ENCODE results near the gene NCBP3.

Gene NCBP3

DNA sequence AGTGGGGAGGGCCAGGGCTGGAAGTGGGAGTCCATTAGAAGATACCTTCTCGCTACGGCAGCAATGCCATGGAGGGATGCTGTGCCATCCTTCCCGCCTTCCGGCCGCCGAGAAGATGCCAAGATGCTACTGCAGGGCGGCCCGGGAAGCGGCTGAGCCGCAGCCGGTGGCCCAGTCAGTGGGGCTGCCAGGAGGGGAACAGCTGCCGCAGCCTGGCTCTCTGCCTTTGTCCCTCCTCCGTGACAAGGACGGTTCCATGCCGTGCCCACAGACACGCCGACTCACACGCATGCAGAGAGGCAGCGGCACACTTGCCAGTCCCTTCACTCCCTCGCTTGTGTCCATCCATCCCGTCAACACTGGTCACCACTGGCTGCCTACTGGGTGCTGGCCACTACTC is 20.2 kb upstream of the NCBP3 start:
- H3K27ac ChIP-seq (ENCODE audit: low read length) = no peak overlapping the region
- TF ChIP-seq EZH2 (optimal IDR thresholded peaks at IDR 0.05; ENCODE audit: low read depth, low read length) = no peak
- no peak for TF ChIP-seq EZH2phosphoT487 (IDR thresholded peaks at IDR 0.05; ENCODE audit: low read length)
- TF ChIP-seq, protein P1, sequence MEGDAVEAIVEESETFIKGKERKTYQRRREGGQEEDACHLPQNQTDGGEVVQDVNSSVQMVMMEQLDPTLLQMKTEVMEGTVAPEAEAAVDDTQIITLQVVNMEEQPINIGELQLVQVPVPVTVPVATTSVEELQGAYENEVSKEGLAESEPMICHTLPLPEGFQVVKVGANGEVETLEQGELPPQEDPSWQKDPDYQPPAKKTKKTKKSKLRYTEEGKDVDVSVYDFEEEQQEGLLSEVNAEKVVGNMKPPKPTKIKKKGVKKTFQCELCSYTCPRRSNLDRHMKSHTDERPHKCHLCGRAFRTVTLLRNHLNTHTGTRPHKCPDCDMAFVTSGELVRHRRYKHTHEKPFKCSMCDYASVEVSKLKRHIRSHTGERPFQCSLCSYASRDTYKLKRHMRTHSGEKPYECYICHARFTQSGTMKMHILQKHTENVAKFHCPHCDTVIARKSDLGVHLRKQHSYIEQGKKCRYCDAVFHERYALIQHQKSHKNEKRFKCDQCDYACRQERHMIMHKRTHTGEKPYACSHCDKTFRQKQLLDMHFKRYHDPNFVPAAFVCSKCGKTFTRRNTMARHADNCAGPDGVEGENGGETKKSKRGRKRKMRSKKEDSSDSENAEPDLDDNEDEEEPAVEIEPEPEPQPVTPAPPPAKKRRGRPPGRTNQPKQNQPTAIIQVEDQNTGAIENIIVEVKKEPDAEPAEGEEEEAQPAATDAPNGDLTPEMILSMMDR (IDR thresholded peaks at IDR 0.05; ENCODE audit: low read length) = no peak
- H3K4me2 ChIP-seq (ENCODE audit: low read depth, low read length) = no peak overlapping the region
- no peaks in the 10 kb centered on the region for H4K20me1 ChIP-seq (ENCODE audit: insufficient read depth, low read length)
- H3K79me2 ChIP-seq (ENCODE audit: low read length) = no peaks in the 10 kb centered on the region
- peaks cover 5% of the 10 kb centered on the region; the same call in 1 of the 2 replicates for H3K4me1 ChIP-seq (ENCODE audit: low read length)
- H3K9ac ChIP-seq (ENCODE audit: low read length) = no peak overlapping the region
- H3F3A ChIP-seq (ENCODE audit: insufficient read depth, low read length) = 0 out of 2 replicates have a peak, but pooled peaks cover 4% of the 10 kb centered on the region
- H3K4me3 ChIP-seq (ENCODE audit: low read length) = no peak overlapping the region
- H2AFZ ChIP-seq (ENCODE audit: low read length) = no peak overlapping the region
- no peaks in the 10 kb centered on the region for H3K9me2 ChIP-seq (replicated peaks; ENCODE audit: insufficient read depth, low read length)
- no peak for DNase-seq
- no peaks in the 10 kb centered on the region for H3K9me3 ChIP-seq (replicated peaks; ENCODE audit: insufficient read depth, low read length)
- H3K36me3 ChIP-seq (replicated peaks; ENCODE audit: insufficient read depth, low read length) = no peaks in the 10 kb centered on the region
- H3K27me3 ChIP-seq (replicated peaks; ENCODE audit: insufficient read depth, low read length) = no peaks in the 10 kb centered on the region

DNA sequence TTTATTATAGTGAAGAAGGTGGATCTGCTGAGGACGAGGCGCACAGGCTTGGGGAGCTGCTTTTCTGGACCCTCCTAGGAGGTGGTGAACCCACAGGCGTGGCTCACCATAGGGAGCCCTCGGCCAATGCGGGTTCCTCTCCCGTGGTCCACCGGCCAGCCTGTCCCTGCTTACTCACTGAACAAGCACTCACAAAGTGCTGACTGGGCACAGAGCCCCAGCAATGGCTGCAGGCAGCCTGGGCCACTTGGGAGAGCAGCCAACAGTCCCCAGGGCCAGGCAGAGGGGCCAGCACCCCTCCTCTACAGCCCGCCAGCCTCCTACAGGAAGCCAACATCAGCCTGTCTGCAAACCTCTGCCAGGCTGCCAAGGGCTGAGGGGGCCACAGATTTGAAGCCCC is 19.1 kb upstream of the NCBP3 start:
- H2AFZ ChIP-seq (ENCODE audit: low read length) = no peak overlapping the region
- no peaks in the 10 kb centered on the region for H3K79me2 ChIP-seq (ENCODE audit: low read length)
- H3K36me3 ChIP-seq (replicated peaks; ENCODE audit: insufficient read depth, low read length) = no peaks in the 10 kb centered on the region
- no peak overlapping the region for H3K4me2 ChIP-seq (ENCODE audit: low read depth, low read length)
- H3F3A ChIP-seq (ENCODE audit: insufficient read depth, low read length) = no peaks in the 10 kb centered on the region
- H3K27ac ChIP-seq (ENCODE audit: low read length) = no peak overlapping the region
- H3K9ac ChIP-seq (ENCODE audit: low read length) = no peak overlapping the region
- TF ChIP-seq EZH2 (optimal IDR thresholded peaks at IDR 0.05; ENCODE audit: low read depth, low read length) (no peak), EZH2phosphoT487 (IDR thresholded peaks at IDR 0.05; ENCODE audit: low read length) (no peak)
- TF ChIP-seq, protein P1 (IDR thresholded peaks at IDR 0.05; ENCODE audit: low read length) = no peak
- H3K4me1 ChIP-seq (ENCODE audit: low read length) = no peaks in the 10 kb centered on the region
- H3K9me3 ChIP-seq (replicated peaks; ENCODE audit: insufficient read depth, low read length) = no peaks in the 10 kb centered on the region
- DNase-seq = no peak
- H3K9me2 ChIP-seq (replicated peaks; ENCODE audit: insufficient read depth, low read length) = no peaks in the 10 kb centered on the region
- H3K27me3 ChIP-seq (replicated peaks; ENCODE audit: insufficient read depth, low read length) = no peaks in the 10 kb centered on the region
- H3K4me3 ChIP-seq (ENCODE audit: low read length) = no peak overlapping the region
- no peaks in the 10 kb centered on the region for H4K20me1 ChIP-seq (ENCODE audit: insufficient read depth, low read length)

DNA sequence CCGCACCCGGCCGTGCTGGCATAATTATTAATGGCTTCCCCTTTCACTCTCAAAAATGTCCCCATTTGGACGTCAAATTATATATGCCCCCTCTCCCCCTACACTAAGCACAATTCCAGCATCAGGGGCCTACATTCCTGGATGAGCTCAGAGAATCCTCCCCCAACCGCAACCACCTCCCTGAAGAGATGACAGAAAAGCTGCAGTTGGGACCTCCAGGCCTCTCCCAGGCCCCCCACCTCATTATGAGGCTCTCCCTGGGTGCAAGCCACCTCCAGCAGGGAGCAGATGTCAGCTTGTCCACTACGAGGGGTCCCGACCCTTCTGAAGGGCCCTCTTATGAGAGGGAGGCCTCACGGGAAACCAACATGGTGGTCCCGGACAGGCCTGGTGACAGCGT is 18.5 kb upstream of the NCBP3 start:
- no peak overlapping the region for H2AFZ ChIP-seq (ENCODE audit: low read length)
- H3K27ac ChIP-seq (ENCODE audit: low read length) = no peak overlapping the region
- H4K20me1 ChIP-seq (ENCODE audit: insufficient read depth, low read length) = no peaks in the 10 kb centered on the region
- no peak for DNase-seq
- no peaks in the 10 kb centered on the region for H3K9me2 ChIP-seq (replicated peaks; ENCODE audit: insufficient read depth, low read length)
- no peaks in the 10 kb centered on the region for H3F3A ChIP-seq (ENCODE audit: insufficient read depth, low read length)
- no peak overlapping the region for H3K4me2 ChIP-seq (ENCODE audit: low read depth, low read length)
- TF ChIP-seq EZH2 (optimal IDR thresholded peaks at IDR 0.05; ENCODE audit: low read depth, low read length) = no peak
- no peak for TF ChIP-seq EZH2phosphoT487 (IDR thresholded peaks at IDR 0.05; ENCODE audit: low read length)
- TF ChIP-seq, protein P1 (IDR thresholded peaks at IDR 0.05; ENCODE audit: low read length) = no peak
- H3K4me1 ChIP-seq (ENCODE audit: low read length) = no peaks in the 10 kb centered on the region
- H3K27me3 ChIP-seq (replicated peaks; ENCODE audit: insufficient read depth, low read length) = no peaks in the 10 kb centered on the region
- no peaks in the 10 kb centered on the region for H3K36me3 ChIP-seq (replicated peaks; ENCODE audit: insufficient read depth, low read length)
- no peaks in the 10 kb centered on the region for H3K79me2 ChIP-seq (ENCODE audit: low read length)
- no peak overlapping the region for H3K9ac ChIP-seq (ENCODE audit: low read length)
- H3K4me3 ChIP-seq (ENCODE audit: low read length) = no peak overlapping the region
- no peaks in the 10 kb centered on the region for H3K9me3 ChIP-seq (replicated peaks; ENCODE audit: insufficient read depth, low read length)

Data from MM.1S (cell line).